SK-N-MC (cell line): ENCODE measurements around the gene NKX6-2.

Experiments
- EZH2 ChIP-seq: fragments of 200-600 bp; sonication (generic); IDR thresholded peaks from one replicate; pipeline ENCODE4 v1.6.1; 2017; ENCODE audit warnings: antibody characterized with exemption
- FOXP2 ChIP-seq: optimal IDR thresholded peaks from 2 replicates; pipeline ENCODE3; 2011; ENCODE audit warnings: mild to moderate bottlenecking, moderate library complexity; ENCODE audit not compliant: insufficient read depth; ENCODE audit errors: extremely low read length, control extremely low read depth
- POLR2AphosphoS5 ChIP-seq: IDR thresholded peaks from 2 replicates; pipeline ENCODE4 v1.6.1; 2012; ENCODE audit warnings: mild to moderate bottlenecking, low read depth, low read length, borderline replicate concordance

- TF ChIP-seq POLR2AphosphoS5 (no peak), EZH2 (no peak), FOXP2 (no peak)
These were observed 533 bp upstream of the NKX6-2 start for GRCh38 chr10:132786476-132786883.
